Measurements from ENCODE around the gene TOR1B. TPM values are rescaled to one million over a fixed set of nuclear protein-coding genes. Genes with fewer than 3 reads are reported as not detected.

The TOR1B gene
- total RNA-seq, 2 donors from 2014 or later, result 15.2 to 16.9 TPM

DNA sequence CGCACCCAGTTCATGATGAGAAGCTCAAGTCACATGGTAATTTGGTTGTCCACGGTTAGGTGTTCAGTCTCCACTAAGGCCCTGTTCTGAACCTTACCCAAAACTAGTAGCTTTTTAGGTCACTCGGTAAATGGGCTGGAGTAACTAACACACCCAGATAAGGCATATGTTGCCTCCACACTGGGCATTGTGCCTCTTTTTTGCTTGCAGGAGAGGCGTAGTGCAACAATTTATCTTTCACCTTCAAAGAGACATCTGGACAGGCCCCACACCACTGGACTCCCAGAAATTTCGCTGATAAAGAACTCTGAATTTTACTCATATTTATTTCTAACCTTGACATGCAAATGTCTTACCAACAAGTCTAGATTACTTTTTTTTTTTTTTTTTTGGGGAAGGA, 33.3 kb upstream of the TOR1B start:
- Mint-ChIP-seq H3K4me1 (no peaks in the 10 kb centered on the region), H3K27me3 (ENCODE audit: insufficient read depth) (no peaks in the 10 kb centered on the region), H3K4me3 (no peak overlapping the region), H3K36me3 (ENCODE audit: low read depth) (no peaks in the 10 kb centered on the region), H3K27ac (no peak overlapping the region), H3K9me3 (no peaks in the 10 kb centered on the region)
- H3K4me3 ChIP-seq (ENCODE audit: low read length), result no peak overlapping the region
- TF ChIP-seq, protein P1, sequence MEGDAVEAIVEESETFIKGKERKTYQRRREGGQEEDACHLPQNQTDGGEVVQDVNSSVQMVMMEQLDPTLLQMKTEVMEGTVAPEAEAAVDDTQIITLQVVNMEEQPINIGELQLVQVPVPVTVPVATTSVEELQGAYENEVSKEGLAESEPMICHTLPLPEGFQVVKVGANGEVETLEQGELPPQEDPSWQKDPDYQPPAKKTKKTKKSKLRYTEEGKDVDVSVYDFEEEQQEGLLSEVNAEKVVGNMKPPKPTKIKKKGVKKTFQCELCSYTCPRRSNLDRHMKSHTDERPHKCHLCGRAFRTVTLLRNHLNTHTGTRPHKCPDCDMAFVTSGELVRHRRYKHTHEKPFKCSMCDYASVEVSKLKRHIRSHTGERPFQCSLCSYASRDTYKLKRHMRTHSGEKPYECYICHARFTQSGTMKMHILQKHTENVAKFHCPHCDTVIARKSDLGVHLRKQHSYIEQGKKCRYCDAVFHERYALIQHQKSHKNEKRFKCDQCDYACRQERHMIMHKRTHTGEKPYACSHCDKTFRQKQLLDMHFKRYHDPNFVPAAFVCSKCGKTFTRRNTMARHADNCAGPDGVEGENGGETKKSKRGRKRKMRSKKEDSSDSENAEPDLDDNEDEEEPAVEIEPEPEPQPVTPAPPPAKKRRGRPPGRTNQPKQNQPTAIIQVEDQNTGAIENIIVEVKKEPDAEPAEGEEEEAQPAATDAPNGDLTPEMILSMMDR (conservative IDR thresholded peaks at IDR 0.05), result no peak
- no peak overlapping the region for H3K27ac ChIP-seq (ENCODE audit: low read depth, low read length)
- H3K4me1 ChIP-seq (ENCODE audit: control insufficient read depth, insufficient read depth, low read length), result no peaks in the 10 kb centered on the region
- no peak for DNase-seq
- H3K9ac ChIP-seq (ENCODE audit: extremely low read depth, low read length, poor library complexity, severe bottlenecking), result no peak overlapping the region
- H3K27me3 ChIP-seq (ENCODE audit: control insufficient read depth, insufficient read depth, low read length, poor library complexity, severe bottlenecking), result no peaks in the 10 kb centered on the region
- H3K9me3 ChIP-seq (ENCODE audit: control insufficient read depth, low read length), result no peaks in the 10 kb centered on the region
- whole genome bisulfite sequencing, 2 experiments (ENCODE audit: insufficient coverage in 1 of 2, insufficient read length in 1 of 2), result 90 to 92% methylated on average over 4 to 5 of the region's 5 CpGs
- no peaks in the 10 kb centered on the region for H3K36me3 ChIP-seq (ENCODE audit: control insufficient read depth, insufficient read depth, low read length)

DNA sequence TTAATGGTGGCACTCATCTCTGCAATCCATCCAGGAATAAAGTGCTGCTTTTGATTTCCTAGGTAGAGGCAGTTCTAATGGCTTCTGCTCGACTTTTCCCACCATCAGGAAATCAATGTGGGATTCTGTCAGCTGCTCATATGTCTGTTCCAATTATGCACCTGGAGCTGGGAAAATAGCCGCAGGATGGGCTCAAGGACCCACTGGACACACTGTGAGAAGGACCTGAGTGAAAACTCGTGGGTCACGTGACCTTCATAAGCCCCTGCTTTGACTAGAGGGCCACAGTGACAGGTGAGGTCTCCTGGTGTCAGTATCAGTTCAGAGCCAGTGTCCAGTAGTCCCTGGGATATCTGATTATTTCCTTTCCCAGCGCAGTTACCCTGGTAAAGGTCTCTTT, 32.2 kb upstream of the TOR1B start:
- TF ChIP-seq, protein P1 (conservative IDR thresholded peaks at IDR 0.05), result no peak
- DNase-seq, result no peak
- Mint-ChIP-seq H3K27ac (no peak overlapping the region), H3K9me3 (no peaks in the 10 kb centered on the region), H3K4me3 (no peak overlapping the region), H3K27me3 (ENCODE audit: insufficient read depth) (no peaks in the 10 kb centered on the region), H3K36me3 (ENCODE audit: low read depth) (no peaks in the 10 kb centered on the region), H3K4me1 (no peaks in the 10 kb centered on the region)
- Histone ChIP-seq H3K36me3 (ENCODE audit: control insufficient read depth, insufficient read depth, low read length) (no peaks in the 10 kb centered on the region), H3K4me1 (ENCODE audit: control insufficient read depth, insufficient read depth, low read length) (no peaks in the 10 kb centered on the region), H3K27ac (ENCODE audit: low read depth, low read length) (no peak overlapping the region), H3K9me3 (ENCODE audit: control insufficient read depth, low read length) (no peaks in the 10 kb centered on the region), H3K27me3 (ENCODE audit: control insufficient read depth, insufficient read depth, low read length, poor library complexity, severe bottlenecking) (no peaks in the 10 kb centered on the region), H3K4me3 (ENCODE audit: low read length) (no peak overlapping the region), H3K9ac (ENCODE audit: extremely low read depth, low read length, poor library complexity, severe bottlenecking) (no peak overlapping the region)
- 89 to 91% methylated on average over 4 to 5 of the region's 5 CpGs for WGBS, 2 experiments (ENCODE audit: insufficient coverage in 1 of 2, insufficient read length in 1 of 2)

DNA sequence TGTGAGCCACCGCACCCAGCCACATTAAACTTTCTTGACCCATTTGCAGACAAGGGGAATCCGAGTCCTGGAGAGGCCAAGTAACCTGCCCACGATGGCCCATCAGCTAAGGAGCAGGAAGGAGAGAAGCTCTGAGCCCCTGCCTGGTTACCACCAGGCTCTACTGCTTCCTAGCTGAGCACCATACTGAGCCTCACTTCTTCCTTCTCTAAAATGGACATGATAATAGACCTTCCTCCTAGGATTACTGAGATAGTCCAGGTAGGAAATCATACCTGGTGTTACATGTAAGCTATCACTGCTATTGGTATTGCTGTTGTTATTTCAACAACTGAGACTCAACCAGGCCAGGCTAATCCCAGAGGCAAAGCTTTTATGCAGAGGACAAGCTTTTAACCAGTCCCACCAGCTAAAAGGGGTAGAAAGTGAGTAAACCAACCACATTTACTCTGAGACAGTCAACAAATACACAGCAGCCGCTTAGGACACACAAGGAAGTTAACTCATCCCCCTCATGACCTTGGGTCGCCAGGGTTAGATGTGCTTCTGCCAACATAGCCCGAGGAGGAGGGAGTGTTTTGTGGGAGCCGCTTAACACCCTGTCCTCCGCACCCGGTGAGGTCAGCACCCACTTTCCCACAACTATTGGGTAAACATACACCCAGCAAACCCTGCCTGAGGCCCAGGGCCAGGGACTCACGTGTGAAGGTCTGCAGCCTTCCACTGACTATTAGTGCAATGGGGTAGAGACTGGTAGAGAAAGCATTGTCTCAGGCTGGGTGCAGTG, 29.5 kb upstream of the TOR1B start:
- 84 to 88% methylated on average over 3 to 10 of the region's 10 CpGs for WGBS, 2 experiments (ENCODE audit: insufficient coverage in 1 of 2, insufficient read length in 1 of 2)
- Histone ChIP-seq H3K36me3 (ENCODE audit: control insufficient read depth, insufficient read depth, low read length) (no peaks in the 10 kb centered on the region), H3K9me3 (ENCODE audit: control insufficient read depth, low read length) (no peaks in the 10 kb centered on the region), H3K4me3 (ENCODE audit: low read length) (no peak overlapping the region), H3K27ac (ENCODE audit: low read depth, low read length) (no peak overlapping the region), H3K9ac (ENCODE audit: extremely low read depth, low read length, poor library complexity, severe bottlenecking) (no peak overlapping the region), H3K4me1 (ENCODE audit: control insufficient read depth, insufficient read depth, low read length) (no peaks in the 10 kb centered on the region), H3K27me3 (ENCODE audit: control insufficient read depth, insufficient read depth, low read length, poor library complexity, severe bottlenecking) (no peaks in the 10 kb centered on the region)
- H3K9me3 Mint-ChIP-seq, result no peaks in the 10 kb centered on the region
- no peak for DNase-seq
- no peaks in the 10 kb centered on the region for H3K36me3 Mint-ChIP-seq (ENCODE audit: low read depth)
- no peaks in the 10 kb centered on the region for H3K27me3 Mint-ChIP-seq (ENCODE audit: insufficient read depth)
- TF ChIP-seq, protein P1 (conservative IDR thresholded peaks at IDR 0.05), result no peak
- H3K27ac Mint-ChIP-seq, result no peak overlapping the region
- no peaks in the 10 kb centered on the region for H3K4me1 Mint-ChIP-seq
- H3K4me3 Mint-ChIP-seq, result no peak overlapping the region

Measured in endodermal cell (in vitro differentiated cells).